Omental fat pad (tissue), 4 donors: ENCODE data around the gene GAL3ST1. TPM values are rescaled to one million over a fixed set of nuclear protein-coding genes. Genes with fewer than 3 reads are reported as not detected.

Experiments
- ATAC-seq: fragments of 150-250 bp; one replicate; pipeline ENCODE4 v1.9.1; 2016; ENCODE audit warnings: mild to moderate bottlenecking, moderate library complexity; ENCODE audit not compliant: low FRiP score
- DNase-seq: peaks from one replicate; pipeline ENCODE4 v3.0.0-alpha.2; 2019; ENCODE audit warnings: low spot score
- total RNA-seq, 4 donors: library from RNA; depleted of rRNA; stranded (reverse); fragments of >200 nt; gene quantifications; one replicate each; pipeline ENCODE4 v1.1.0, GENCODE V29; 2016
- TF ChIP-seq, protein P1 (sequence below), 3 donors: fragments of 450-650 bp; IDR thresholded peaks; one replicate each; pipeline ENCODE4 v1.5.1; 2016 to 2017; ENCODE audit warnings: antibody characterized with exemption in 3 of 3, mild to moderate bottlenecking in 3 of 3, moderate library complexity in 2 of 3

Gene GAL3ST1
- total RNA-seq, 4 donors from 2014 or later = 1.4 to 2.5 (median 1.8) TPM; not detected in 1

DNA sequence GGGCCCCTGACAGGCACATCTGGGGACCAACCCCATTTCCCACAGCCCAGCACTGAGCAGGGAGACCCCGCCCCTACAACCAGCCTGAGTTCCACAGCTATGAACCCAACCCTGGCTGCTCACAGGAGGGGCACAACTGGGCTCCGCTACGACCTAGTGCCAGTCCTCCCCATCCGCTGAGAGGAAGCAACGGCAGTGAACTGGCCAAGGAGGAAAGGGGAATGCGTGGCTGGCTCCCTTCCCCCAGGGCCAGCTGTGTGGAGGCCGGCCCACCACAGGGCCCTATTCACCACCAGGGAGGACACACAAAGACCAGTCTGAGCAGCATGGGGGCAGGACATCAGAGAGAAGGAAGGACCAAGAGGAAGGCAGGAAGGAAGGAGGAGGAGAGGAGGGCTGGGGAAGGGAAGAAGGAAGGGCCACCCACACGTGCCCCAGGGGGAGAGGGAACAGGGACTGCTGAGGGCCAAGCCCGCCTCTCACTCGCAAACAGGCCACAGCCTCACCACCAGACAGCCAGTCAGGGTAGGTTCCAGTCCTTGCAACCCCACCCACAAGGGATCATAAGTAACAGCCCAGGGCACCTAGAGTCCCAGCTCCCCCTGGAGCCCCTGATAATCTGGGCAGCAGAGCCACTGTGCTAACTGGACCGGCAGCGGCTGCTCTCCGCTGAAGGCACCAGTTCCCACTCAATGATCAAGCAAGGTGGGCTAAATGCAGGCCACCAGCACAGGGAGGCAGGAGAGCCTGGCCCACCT is 8.5 kb upstream of the GAL3ST1 start:
- ATAC-seq = no peak
- no peak for DNase-seq
- TF ChIP-seq, protein P1, sequence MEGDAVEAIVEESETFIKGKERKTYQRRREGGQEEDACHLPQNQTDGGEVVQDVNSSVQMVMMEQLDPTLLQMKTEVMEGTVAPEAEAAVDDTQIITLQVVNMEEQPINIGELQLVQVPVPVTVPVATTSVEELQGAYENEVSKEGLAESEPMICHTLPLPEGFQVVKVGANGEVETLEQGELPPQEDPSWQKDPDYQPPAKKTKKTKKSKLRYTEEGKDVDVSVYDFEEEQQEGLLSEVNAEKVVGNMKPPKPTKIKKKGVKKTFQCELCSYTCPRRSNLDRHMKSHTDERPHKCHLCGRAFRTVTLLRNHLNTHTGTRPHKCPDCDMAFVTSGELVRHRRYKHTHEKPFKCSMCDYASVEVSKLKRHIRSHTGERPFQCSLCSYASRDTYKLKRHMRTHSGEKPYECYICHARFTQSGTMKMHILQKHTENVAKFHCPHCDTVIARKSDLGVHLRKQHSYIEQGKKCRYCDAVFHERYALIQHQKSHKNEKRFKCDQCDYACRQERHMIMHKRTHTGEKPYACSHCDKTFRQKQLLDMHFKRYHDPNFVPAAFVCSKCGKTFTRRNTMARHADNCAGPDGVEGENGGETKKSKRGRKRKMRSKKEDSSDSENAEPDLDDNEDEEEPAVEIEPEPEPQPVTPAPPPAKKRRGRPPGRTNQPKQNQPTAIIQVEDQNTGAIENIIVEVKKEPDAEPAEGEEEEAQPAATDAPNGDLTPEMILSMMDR (IDR thresholded peaks at IDR 0.05) = no peak

DNA sequence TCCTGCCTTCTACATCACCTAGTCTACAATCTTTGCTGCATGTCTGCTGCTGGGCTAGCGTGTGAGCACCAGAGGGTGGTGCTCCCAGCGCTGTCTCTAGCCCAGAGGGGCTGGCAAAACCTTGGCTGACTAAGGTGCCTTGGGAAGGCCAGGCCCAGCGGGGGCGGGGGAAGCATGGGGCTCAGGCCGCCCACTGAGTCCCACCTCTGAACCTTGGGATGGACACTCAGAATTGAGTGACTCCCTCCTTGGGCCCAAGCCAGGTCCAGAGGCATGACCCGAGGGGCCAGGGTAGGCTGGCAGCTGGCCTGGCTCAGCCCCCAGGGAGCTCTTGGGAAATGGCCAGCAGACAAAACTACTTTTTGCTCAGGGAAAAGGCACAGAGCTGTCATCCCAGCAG is 7.6 kb upstream of the GAL3ST1 start:
- DNase-seq = no peak
- TF ChIP-seq, protein P1 (IDR thresholded peaks at IDR 0.05) = no peak
- ATAC-seq = no peak

DNA sequence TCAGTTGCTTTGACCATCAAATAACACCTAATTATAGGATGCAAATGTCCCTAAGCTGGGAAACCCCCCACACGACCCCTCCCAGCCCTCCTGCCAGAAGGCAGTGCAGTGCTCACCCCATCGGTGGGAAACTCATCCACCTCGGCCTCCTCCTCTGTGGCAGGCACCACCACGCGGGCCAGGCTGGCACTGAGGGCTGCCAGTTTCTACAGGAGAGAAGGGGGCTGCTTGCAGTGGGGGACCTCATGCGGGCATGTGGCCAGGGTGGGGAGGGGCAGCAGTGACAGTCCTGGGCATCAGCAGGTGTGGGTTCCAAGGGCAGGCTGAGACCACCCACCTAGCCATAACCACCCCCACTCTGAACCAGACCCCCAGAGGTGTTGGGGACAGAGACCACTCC is 6.4 kb upstream of the GAL3ST1 start:
- ATAC-seq (no peak), DNase-seq (no peak)
- TF ChIP-seq, protein P1 (IDR thresholded peaks at IDR 0.05) = no peak

DNA sequence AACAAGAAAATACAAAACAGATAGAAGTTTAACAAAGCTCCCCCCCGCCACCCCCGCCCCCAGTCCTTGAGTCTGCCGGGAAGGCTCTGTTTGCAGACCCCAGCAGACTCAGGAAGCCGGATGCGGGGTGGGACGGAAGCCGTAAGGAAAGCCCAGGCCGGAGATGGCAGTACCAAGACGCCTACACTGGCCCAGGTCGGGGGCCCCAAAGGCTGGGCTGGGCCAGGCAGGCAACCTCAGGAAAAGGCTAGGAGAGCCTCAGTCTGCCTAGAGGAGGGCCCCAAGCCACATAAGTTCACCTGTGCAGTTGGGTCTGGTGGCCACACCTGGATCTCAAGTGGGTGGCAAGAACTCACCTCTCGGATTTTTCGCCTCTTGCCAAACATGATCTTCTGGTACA is 4.0 kb upstream of the GAL3ST1 start:
- no peak for DNase-seq
- TF ChIP-seq, protein P1 (IDR thresholded peaks at IDR 0.05) = no peak
- no peak for ATAC-seq

DNA sequence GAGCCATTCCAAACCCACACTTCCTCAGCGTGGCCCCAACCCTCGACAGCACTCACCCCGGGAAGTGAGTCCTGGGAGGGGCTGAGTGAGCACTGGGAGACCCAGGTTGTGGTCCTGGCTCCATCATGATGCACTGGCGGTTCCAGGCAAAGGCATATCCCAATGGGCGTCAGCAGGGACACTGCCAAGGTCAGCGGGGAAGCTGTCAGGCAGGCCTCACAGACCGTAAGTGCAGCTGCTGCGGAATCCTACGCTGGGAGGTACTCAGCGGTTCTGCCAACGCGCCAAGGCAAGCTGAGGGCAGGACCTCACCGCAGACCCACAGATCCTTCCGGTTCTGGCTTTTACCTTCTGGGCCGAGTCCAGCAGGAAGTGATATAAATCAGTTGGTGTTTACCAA is 1.4 kb upstream of the GAL3ST1 start:
- TF ChIP-seq, protein P1 (IDR thresholded peaks at IDR 0.05) = no peak
- DNase-seq (no peak), ATAC-seq (no peak)

DNA sequence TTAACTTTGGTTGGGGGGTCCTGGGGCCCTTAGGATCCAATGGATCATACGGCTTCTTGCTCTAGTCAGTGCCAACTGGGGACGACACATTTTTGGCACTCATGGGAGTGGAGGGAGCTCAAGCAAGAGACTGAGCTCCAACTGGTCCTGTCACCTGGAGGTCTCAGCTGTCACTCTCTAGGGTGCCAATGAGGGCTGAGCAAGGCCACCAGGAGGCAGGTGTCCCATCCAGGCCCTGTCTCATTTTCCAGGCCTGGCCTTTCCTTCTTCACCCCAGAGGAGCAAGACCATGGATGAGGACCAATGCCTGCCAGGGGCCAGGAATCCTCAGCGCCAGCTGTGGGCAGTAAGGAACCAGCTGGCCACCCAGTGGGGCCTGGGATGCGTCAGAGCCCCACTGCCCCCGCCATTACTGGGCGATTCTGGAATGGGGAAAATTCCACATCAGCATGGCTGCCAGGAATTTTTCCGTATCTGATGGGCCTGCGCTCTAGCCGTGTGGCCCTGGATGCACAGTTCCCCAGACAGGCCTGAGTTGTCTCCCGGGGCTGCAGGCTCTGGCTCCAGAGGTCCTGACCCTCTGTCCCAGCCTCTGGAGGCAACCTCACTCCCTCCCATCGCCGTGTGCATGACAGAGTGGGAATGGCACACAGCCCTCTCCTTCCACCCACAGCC is 669 bp upstream of the GAL3ST1 start:
- TF ChIP-seq, protein P1 (IDR thresholded peaks at IDR 0.05) = no peak
- DNase-seq = no peak
- ATAC-seq = peak; percentile 70
